Smooth muscle cell (in vitro differentiated cells): ENCODE results near the gene TNFAIP8L3. TPM values are rescaled to one million over a fixed set of nuclear protein-coding genes. Genes with fewer than 3 reads are reported as not detected.

Experiments
- DNase-seq: peaks from one replicate; lab custom pipeline; 2025; ENCODE audit not compliant: unreplicated experiment; lab: John Stamatoyannopoulos, UW
- H2AFZ ChIP-seq: fragments of 200-600 bp; sonication (generic); 2 replicates; pipeline ENCODE4 v1.6.0; 2016; ENCODE audit warnings: antibody characterized with exemption, low read depth, mild to moderate bottlenecking
- H3F3A ChIP-seq: fragments of 200-600 bp; sonication (generic); 2 replicates; pipeline ENCODE4 v1.6.0; 2017; ENCODE audit warnings: antibody characterized with exemption, low read depth
- H3K27ac ChIP-seq: fragments of 200-600 bp; sonication (generic); 2 replicates; pipeline ENCODE4 v1.5.1; 2016; ENCODE audit warnings: low read depth, mild to moderate bottlenecking
- H3K27me3 ChIP-seq: fragments of 200-600 bp; sonication (generic); 2 replicates; pipeline ENCODE4 v1.6.1; 2016; ENCODE audit warnings: low read depth, mild to moderate bottlenecking
- H3K36me3 ChIP-seq: fragments of 200-600 bp; sonication (generic); 2 replicates; pipeline ENCODE4 v1.5.1; 2016; ENCODE audit warnings: low read depth
- H3K4me1 ChIP-seq: fragments of 200-600 bp; sonication (generic); 2 replicates; pipeline ENCODE4 v1.5.1; 2016; ENCODE audit warnings: low read depth
- H3K4me2 ChIP-seq: fragments of 200-600 bp; sonication (generic); 2 replicates; pipeline ENCODE4 v1.6.0; 2016; ENCODE audit warnings: mild to moderate bottlenecking
- H3K4me3 ChIP-seq: fragments of 200-600 bp; sonication (generic); 2 replicates; pipeline ENCODE4 v1.5.1; 2016; ENCODE audit warnings: mild to moderate bottlenecking
- H3K79me2 ChIP-seq: fragments of 200-600 bp; sonication (generic); 2 replicates; pipeline ENCODE4 v1.6.0; 2016; ENCODE audit warnings: low read depth, mild to moderate bottlenecking
- H3K9ac ChIP-seq: fragments of 200-600 bp; sonication (generic); 2 replicates; pipeline ENCODE4 v1.6.0; 2016; ENCODE audit warnings: low read depth
- H3K9me3 ChIP-seq: fragments of 200-600 bp; sonication (generic); replicated peaks from 2 replicates; pipeline ENCODE4 v1.5.1; 2016; ENCODE audit warnings: low read depth
- H4K20me1 ChIP-seq: fragments of 200-600 bp; sonication (generic); 2 replicates; pipeline ENCODE4 v1.6.0; 2016; ENCODE audit warnings: low read depth
- CTCF ChIP-seq: fragments of 200-600 bp; sonication (generic); IDR thresholded peaks from 2 replicates; pipeline ENCODE4 v1.5.1; 2017; ENCODE audit warnings: borderline replicate concordance, mild to moderate bottlenecking, antibody characterized with exemption; ENCODE audit not compliant: insufficient read depth, poor library complexity, severe bottlenecking
- WGBS: methylation state at CpG from one replicate; pipeline ENCODE4 v1.1.7; 2016; ENCODE audit warnings: low lambda C conversion rate; 5-methylcytosine and 5-hydroxymethylcytosine counted together
- polyA plus RNA-seq: library from polyadenylated mRNA; unstranded; fragments of >200 nt; fragmentation: Nextera tagmentation; extraction: Ambion mirVana; gene quantifications from 2 replicates; pipeline ENCODE4 v1.2.1, GENCODE V29; 2016
- total RNA-seq: library from RNA; depleted of rRNA; stranded (reverse); fragments of >200 nt; gene quantifications from 2 replicates; pipeline ENCODE4 v1.2.3, GENCODE V29; 2014

TNFAIP8L3 gene
- total and polyA plus RNA-seq, 2 experiments from 2014 or later: not detected

- no peaks in the 10 kb centered on the region for H3K9me3 ChIP-seq
- no peaks in the 10 kb centered on the region for H3K79me2 ChIP-seq
- no peaks in the 10 kb centered on the region for H3K36me3 ChIP-seq
- no peak overlapping the region for H3K9ac ChIP-seq
- H3K4me2 ChIP-seq: no peak overlapping the region
- no peaks in the 10 kb centered on the region for H4K20me1 ChIP-seq
- no peaks in the 10 kb centered on the region for H3F3A ChIP-seq
- no peaks in the 10 kb centered on the region for H3K27me3 ChIP-seq
- 77% methylated on average over 4 of the region's 4 CpGs for WGBS
- H3K4me3 ChIP-seq: no peak overlapping the region
- no peak for DNase-seq
- TF ChIP-seq CTCF: no peak
- no peak overlapping the region for H3K27ac ChIP-seq
- H3K4me1 ChIP-seq: no peaks in the 10 kb centered on the region
- H2AFZ ChIP-seq: no peak overlapping the region
Observed at GRCh38 chr15:51024735-51025453, 69.8 kb downstream of the TNFAIP8L3 start.

GRCh38 chr15:51023499-51023898 is 71.2 kb downstream of the TNFAIP8L3 start:
- 100% methylated on average over 1 of the region's 1 CpG for WGBS
- H3K36me3 ChIP-seq: peaks cover 3% of the 10 kb centered on the region
- no peaks in the 10 kb centered on the region for H4K20me1 ChIP-seq
- H3K79me2 ChIP-seq: no peaks in the 10 kb centered on the region
- peaks cover 4% of the 10 kb centered on the region for H3K9me3 ChIP-seq
- no peaks in the 10 kb centered on the region for H3K4me1 ChIP-seq
- no peak overlapping the region for H3K27ac ChIP-seq
- no peaks in the 10 kb centered on the region for H3F3A ChIP-seq
- TF ChIP-seq CTCF: no peak
- H3K27me3 ChIP-seq: no peaks in the 10 kb centered on the region
- H3K4me2 ChIP-seq: no peak overlapping the region
- H2AFZ ChIP-seq: no peak overlapping the region
- no peak for DNase-seq
- H3K4me3 ChIP-seq: no peak overlapping the region
- H3K9ac ChIP-seq: no peak overlapping the region

GRCh38 chr15:51022206-51022605 is 72.5 kb downstream of the TNFAIP8L3 start:
- DNase-seq: no peak
- peaks cover 4% of the 10 kb centered on the region for H3K9me3 ChIP-seq
- no peaks in the 10 kb centered on the region for H3K27me3 ChIP-seq
- no peak overlapping the region for H2AFZ ChIP-seq
- no peaks in the 10 kb centered on the region for H4K20me1 ChIP-seq
- H3K27ac ChIP-seq: no peak overlapping the region
- H3F3A ChIP-seq: no peaks in the 10 kb centered on the region
- no peaks in the 10 kb centered on the region for H3K79me2 ChIP-seq
- no peaks in the 10 kb centered on the region for H3K4me1 ChIP-seq
- peaks cover 3% of the 10 kb centered on the region for H3K36me3 ChIP-seq
- TF ChIP-seq CTCF: no peak
- no peak overlapping the region for H3K9ac ChIP-seq
- H3K4me2 ChIP-seq: no peak overlapping the region
- no peak overlapping the region for H3K4me3 ChIP-seq

- 88% methylated on average over 1 of the region's 1 CpG for WGBS
- no peak for TF ChIP-seq CTCF
Observed at GRCh38 chr15:51016615-51017014, 78.1 kb downstream of the TNFAIP8L3 start.

More at GRCh38 chr15:51016615-51017014, 78.1 kb downstream of the TNFAIP8L3 start:
- Histone ChIP-seq H3K9me3 (peaks cover 4% of the 10 kb centered on the region), H3K79me2 (no peaks in the 10 kb centered on the region), H3F3A (no peaks in the 10 kb centered on the region), H3K4me1 (no peaks in the 10 kb centered on the region), H3K27ac (no peak overlapping the region), H3K9ac (no peak overlapping the region), H3K27me3 (no peaks in the 10 kb centered on the region), H3K4me2 (no peak overlapping the region), H3K4me3 (no peak overlapping the region), H3K36me3 (peaks cover 3% of the 10 kb centered on the region), H4K20me1 (no peaks in the 10 kb centered on the region), H2AFZ (no peak overlapping the region)
- DNase-seq: no peak
